ENCODE results near the gene PARD3. TPM values are rescaled to one million over a fixed set of nuclear protein-coding genes. Genes with fewer than 3 reads are reported as not detected.

The PARD3 gene
- total and polyA plus RNA-seq, 10 of the 15 experiments (the other 5 are each of a cell fraction or from before 2014, with no cell fraction given), result 2.6 to 43.1 (median 13.9) TPM

- TF ChIP-seq MTA3 (IDR thresholded peaks at IDR 0.05; ENCODE audit: borderline replicate concordance, low read length), result no peak
Measured at GRCh38 chr10:34400075-34400474, 415.0 kb downstream of the PARD3 start (continued).

- POLR2A ChIA-PET, result no interaction called here
- H3K9me3 ChIP-seq (replicated peaks; ENCODE audit: control insufficient read depth, insufficient read depth, low read length), result no peaks in the 10 kb centered on the region
- H3K27ac ChIP-seq (ENCODE audit: control insufficient read depth, insufficient read depth), result no peak overlapping the region
- ATAC-seq (no peak), FAIRE-seq (no peak), DNase-seq (ENCODE audit: low read depth, low spot score) (no peak)
- H2AFZ ChIP-seq (ENCODE audit: control insufficient read depth, low read depth, low read length), result no peak overlapping the region
- RAD21 ChIA-PET (ENCODE audit: unreplicated experiment), result interaction anchor here (1.4 kb wide), 1 partner anchor 87 kb away, joined by 4 read pairs; no protein-coding TSS in a partner anchor
- WGBS (ENCODE audit: insufficient coverage, insufficient replicate concordance, low lambda C conversion rate, missing lambda C conversion rate), result 36% methylated on average over 7 of the region's 7 CpGs
- no peak overlapping the region for H3K9ac ChIP-seq (ENCODE audit: control insufficient read depth, insufficient read depth, low read length)
- H3K27me3 ChIP-seq (replicated peaks in 1 of 2; ENCODE audit: control insufficient read depth in 2 of 2, insufficient read depth in 2 of 2, low read length in 1 of 2), result no peaks in the 10 kb centered on the region
- SMC1A ChIA-PET (ENCODE audit: uncharacterized antibody, unreplicated experiment), result interaction anchor here (0.8 to 3.2 kb wide), 5 partner anchors 11 to 100 kb away, joined by 3 to 18 read pairs (median 4); no protein-coding TSS in a partner anchor
- in situ Hi-C loops (cut with MboI) (no loop called here), intact Hi-C loops (cut with micrococcal nuclease; ENCODE audit: unreplicated experiment) (no loop called here)
- no peak overlapping the region for H3K4me2 ChIP-seq (ENCODE audit: control insufficient read depth, insufficient read depth)
- no peaks in the 10 kb centered on the region for H3K36me3 ChIP-seq (ENCODE audit: control insufficient read depth in 2 of 2, insufficient read depth in 2 of 2, low read length in 1 of 2)
- CTCF ChIA-PET, result interaction anchor here (0.7 to 1.0 kb wide), 2 partner anchors 9 to 123 kb away, joined by 3 read pairs; no protein-coding TSS in a partner anchor
- H3K4me3 ChIP-seq, result no peak overlapping the region
- no peaks in the 10 kb centered on the region for H4K20me1 ChIP-seq (ENCODE audit: control insufficient read depth, insufficient read depth)
- H3K4me1 ChIP-seq (ENCODE audit: control insufficient read depth, insufficient read depth, low read length), result no peaks in the 10 kb centered on the region
- no TSS peak for BruUV-seq (replicated peaks)
- H3K79me2 ChIP-seq (ENCODE audit: control insufficient read depth, insufficient read depth, low read length), result no peaks in the 10 kb centered on the region
- TF ChIP-seq ZNF274 (IDR thresholded peaks at IDR 0.05; ENCODE audit: insufficient read depth, insufficient read length) (no peak), SREBF2 (IDR thresholded peaks at IDR 0.05; ENCODE audit: low read length) (no peak), ATF2 (IDR thresholded peaks at IDR 0.05; ENCODE audit: low read length) (no peak), MTA2 (IDR thresholded peaks at IDR 0.05; ENCODE audit: low read depth) (no peak), IKZF2 (IDR thresholded peaks at IDR 0.05) (no peak), MXI1 (IDR thresholded peaks at IDR 0.05; ENCODE audit: low read depth, low read length) (no peak), RELB (IDR thresholded peaks at IDR 0.05; ENCODE audit: low read depth) (no peak), MEF2B (IDR thresholded peaks at IDR 0.05; ENCODE audit: partially characterized antibody, poor library complexity, severe bottlenecking) (no peak), ZBTB4 (CRISPR knock-in tag; IDR thresholded peaks at IDR 0.05) (no peak), SUZ12 (IDR thresholded peaks at IDR 0.05; ENCODE audit: unreplicated experiment) (no peak), PAX5 (IDR thresholded peaks at IDR 0.05; ENCODE audit: borderline replicate concordance, low read depth, low read length) (no peak), CHD2 (IDR thresholded peaks at IDR 0.05; ENCODE audit: borderline replicate concordance, low read depth, low read length) (no peak), EED (IDR thresholded peaks at IDR 0.05; ENCODE audit: low read depth) (no peak), YBX1 (IDR thresholded peaks at IDR 0.05) (no peak), ZNF217 (IDR thresholded peaks at IDR 0.05) (no peak), ELK1 (IDR thresholded peaks at IDR 0.05; ENCODE audit: low read depth, low read length) (no peak), PAX8 (IDR thresholded peaks at IDR 0.05) (no peak)
Measured at GRCh38 chr10:34399013-34399412, 416.1 kb downstream of the PARD3 start.

Measured in GM12878 (cell line).